ENCODE results near the gene FTCD.
"Not testable (repeated sequence)": the region's sequence is repeated elsewhere in the genome, so short reads cannot be mapped to it uniquely, and the experiment has no call there.

FTCD gene

GRCh38 chr21:46154155-46154954 lies 1.0 kb downstream of the FTCD start:
- no peak for DNase-seq (ENCODE audit: low read depth)

- DNase-seq (ENCODE audit: low read depth) = no peak
Observed at GRCh38 chr21:46153247-46154154, 1.9 kb downstream of the FTCD start.

- DNase-seq (ENCODE audit: low read depth) = no peak
Observed at GRCh38 chr21:46152927-46153246, 2.5 kb downstream of the FTCD start.

- DNase-seq (ENCODE audit: low read depth) = no peak
Observed at GRCh38 chr21:46151989-46152926, 3.1 kb downstream of the FTCD start.

- DNase-seq (ENCODE audit: low read depth) = no peak
Observed at GRCh38 chr21:46151261-46151988, 4.0 kb downstream of the FTCD start.

GRCh38 chr21:46150491-46151121 lies 4.8 kb downstream of the FTCD start:
- no peak for DNase-seq (ENCODE audit: low read depth)

- no peak for DNase-seq (ENCODE audit: low read depth)
Observed at GRCh38 chr21:46150073-46150472, 5.3 kb downstream of the FTCD start.

GRCh38 chr21:46149205-46149901 lies 6.0 kb downstream of the FTCD start:
- DNase-seq (ENCODE audit: low read depth) = no peak

GRCh38 chr21:46148106-46148505 lies 7.3 kb downstream of the FTCD start:
- no peak for DNase-seq (ENCODE audit: low read depth)

GRCh38 chr21:46147429-46147828 lies 8.0 kb downstream of the FTCD start:
- not testable (repeated sequence) for DNase-seq (ENCODE audit: low read depth)

- DNase-seq (ENCODE audit: low read depth) = no peak
Observed at GRCh38 chr21:46146856-46147255, 8.5 kb downstream of the FTCD start.

- no peak for DNase-seq (ENCODE audit: low read depth)
Observed at GRCh38 chr21:46145840-46146691, 9.3 kb downstream of the FTCD start.

GRCh38 chr21:46145159-46145839 lies 10.1 kb downstream of the FTCD start:
- DNase-seq (ENCODE audit: low read depth) = no peak

- no peak for DNase-seq (ENCODE audit: low read depth)
Observed at GRCh38 chr21:46144464-46145070, 10.8 kb downstream of the FTCD start.

GRCh38 chr21:46142582-46143473 lies 12.6 kb downstream of the FTCD start:
- DNase-seq (ENCODE audit: low read depth) = no peak

GRCh38 chr21:46141767-46142581 lies 13.4 kb downstream of the FTCD start:
- no peak for DNase-seq (ENCODE audit: low read depth)
